ENCODE measurements around the gene ASTN2. TPM values are rescaled to one million over a fixed set of nuclear protein-coding genes. Genes with fewer than 3 reads are reported as not detected.

Gene ASTN2
- total RNA-seq, 2 experiments from 2014 or later: 1.7 to 4.2 TPM

- Histone ChIP-seq H4K20me1 (ENCODE audit: insufficient read depth, low read length) (no peaks in the 10 kb centered on the region), H3K27ac (ENCODE audit: low read depth, low read length, poor library complexity, severe bottlenecking) (no peak overlapping the region)
Observed at GRCh38 chr9:116796669-116797068, 618.2 kb downstream of the ASTN2 start.

GRCh38 chr9:116795821-116796220, 619.0 kb downstream of the ASTN2 start:
- Histone ChIP-seq H3K27ac (ENCODE audit: low read depth, low read length, poor library complexity, severe bottlenecking) (no peak overlapping the region), H3K4me3 (ENCODE audit: low read depth, low read length, poor library complexity, severe bottlenecking) (no peak overlapping the region), H2AFZ (ENCODE audit: low read length) (no peak overlapping the region), H3K4me2 (ENCODE audit: low read length) (no peak overlapping the region), H4K20me1 (ENCODE audit: insufficient read depth, low read length) (no peaks in the 10 kb centered on the region), H3K36me3 (ENCODE audit: insufficient read depth, low read length) (no peaks in the 10 kb centered on the region), H3K9me3 (ENCODE audit: low read length) (no peaks in the 10 kb centered on the region), H3K4me1 (ENCODE audit: insufficient read depth, low read length, poor library complexity, severe bottlenecking) (no peaks in the 10 kb centered on the region), H3K79me2 (ENCODE audit: insufficient read depth, low read depth, low read length) (no peaks in the 10 kb centered on the region), H3K9me2 (ENCODE audit: insufficient read depth, low read length) (no peaks in the 10 kb centered on the region)
- DNase-seq (ENCODE audit: low spot score): no peak
- ChIA-PET POLR2A (no interaction called here), CTCF (ENCODE audit: unreplicated experiment) (no interaction called here)
- no TSS peak for BruUV-seq (replicated peaks)
- intact Hi-C loops (cut with micrococcal nuclease; ENCODE audit: unreplicated experiment): loop anchor here (10.0 kb wide), 1 partner anchor 69 kb away; no protein-coding TSS in a partner anchor
- TF ChIP-seq EZH2phosphoT487 (IDR thresholded peaks at IDR 0.05; ENCODE audit: borderline replicate concordance, low read depth, low read length) (no peak), CTCF (conservative IDR thresholded peaks at IDR 0.05; ENCODE audit: low read length) (no peak)

More at GRCh38 chr9:116796669-116797068, 618.2 kb downstream of the ASTN2 start:
- no peak overlapping the region for H3K4me3 ChIP-seq (ENCODE audit: low read depth, low read length, poor library complexity, severe bottlenecking)
- H3K36me3 ChIP-seq (ENCODE audit: insufficient read depth, low read length): no peaks in the 10 kb centered on the region
- intact Hi-C loops (cut with micrococcal nuclease; ENCODE audit: unreplicated experiment): loop anchor here (10.0 kb wide), 1 partner anchor 68 kb away; no protein-coding TSS in a partner anchor
- ChIA-PET CTCF (ENCODE audit: unreplicated experiment) (no interaction called here), POLR2A (interaction anchor here (0.6 kb wide), 2 partner anchors 34 to 611 kb away, joined by 3 read pairs; no protein-coding TSS in a partner anchor)
- no peak overlapping the region for H2AFZ ChIP-seq (ENCODE audit: low read length)
- no peaks in the 10 kb centered on the region for H3K79me2 ChIP-seq (ENCODE audit: insufficient read depth, low read depth, low read length)
- no peak overlapping the region for H3K4me2 ChIP-seq (ENCODE audit: low read length)
- H3K9me3 ChIP-seq (ENCODE audit: low read length): no peaks in the 10 kb centered on the region
- no TSS peak for BruUV-seq (replicated peaks)
- H3K4me1 ChIP-seq (ENCODE audit: insufficient read depth, low read length, poor library complexity, severe bottlenecking): no peaks in the 10 kb centered on the region
- no peaks in the 10 kb centered on the region for H3K9me2 ChIP-seq (ENCODE audit: insufficient read depth, low read length)
- TF ChIP-seq EZH2phosphoT487 (IDR thresholded peaks at IDR 0.05; ENCODE audit: borderline replicate concordance, low read depth, low read length) (no peak), CTCF (conservative IDR thresholded peaks at IDR 0.05; ENCODE audit: low read length) (no peak)
- no peak for DNase-seq (ENCODE audit: low spot score)

GRCh38 chr9:116792271-116792670, 622.6 kb downstream of the ASTN2 start:
- intact Hi-C loops (cut with micrococcal nuclease; ENCODE audit: unreplicated experiment): loop anchor here (10.0 kb wide), 1 partner anchor 73 kb away; no protein-coding TSS in a partner anchor
- Histone ChIP-seq H3K36me3 (ENCODE audit: insufficient read depth, low read length) (no peaks in the 10 kb centered on the region), H4K20me1 (ENCODE audit: insufficient read depth, low read length) (no peaks in the 10 kb centered on the region), H3K4me2 (ENCODE audit: low read length) (no peak overlapping the region), H3K9me2 (ENCODE audit: insufficient read depth, low read length) (no peaks in the 10 kb centered on the region), H3K4me3 (ENCODE audit: low read depth, low read length, poor library complexity, severe bottlenecking) (no peak overlapping the region), H3K27ac (ENCODE audit: low read depth, low read length, poor library complexity, severe bottlenecking) (no peak overlapping the region), H3K4me1 (ENCODE audit: insufficient read depth, low read length, poor library complexity, severe bottlenecking) (no peaks in the 10 kb centered on the region), H3K79me2 (ENCODE audit: insufficient read depth, low read depth, low read length) (no peaks in the 10 kb centered on the region), H3K9me3 (ENCODE audit: low read length) (no peaks in the 10 kb centered on the region), H2AFZ (ENCODE audit: low read length) (no peak overlapping the region)
- DNase-seq (ENCODE audit: low spot score): no peak
- TF ChIP-seq EZH2phosphoT487 (IDR thresholded peaks at IDR 0.05; ENCODE audit: borderline replicate concordance, low read depth, low read length): no peak
- no peak for TF ChIP-seq CTCF (conservative IDR thresholded peaks at IDR 0.05; ENCODE audit: low read length)
- BruUV-seq (replicated peaks): no TSS peak
- ChIA-PET CTCF (ENCODE audit: unreplicated experiment) (no interaction called here), POLR2A (interaction anchor here (0.5 to 0.7 kb wide), 2 partner anchors 70 to 312 kb away, joined by 3 to 7 read pairs; no protein-coding TSS in a partner anchor)
